Lung (tissue), 16 donors: ENCODE measurements around the gene NBEAL2. TPM values are rescaled to one million over a fixed set of nuclear protein-coding genes. Genes with fewer than 3 reads are reported as not detected.

Experiments used
- ATAC-seq: fragments of 200-7000 bp; cut with Tn5 transposase; one replicate; pipeline ENCODE4 v1.9.1; 2020; ENCODE audit warnings: moderate number of reproducible peaks; ENCODE audit not compliant: insufficient read depth, low FRiP score
- DNase-seq, 3 donors: peaks; one replicate each; pipeline ENCODE4 v3.0.0-alpha.2; 2013 to 2017
- H3K27ac ChIP-seq, 2 donors: one replicate each; pipeline ENCODE4 v1.5.1; 2013; ENCODE audit warnings: mild to moderate bottlenecking in 2 of 2, moderate library complexity in 2 of 2, control low read depth in 1 of 2, inconsistent platforms in 1 of 2, low read depth in 1 of 2, low read length in 1 of 2
- H3K27me3 ChIP-seq, 3 donors: one replicate each; pipeline ENCODE4 v1.5.1; 2013; ENCODE audit warnings: low read length in 2 of 3; ENCODE audit not compliant: control insufficient read depth in 3 of 3, insufficient read depth in 3 of 3
- H3K36me3 ChIP-seq, 4 donors: one replicate each; pipeline ENCODE4 v1.5.1; 2013; ENCODE audit warnings: low read length in 4 of 4, mild to moderate bottlenecking in 1 of 4, moderate library complexity in 1 of 4; ENCODE audit not compliant: control insufficient read depth in 4 of 4, insufficient read depth in 4 of 4
- H3K4me1 ChIP-seq, 5 donors: one replicate each; pipeline ENCODE4 v1.5.1; 2013; ENCODE audit warnings: low read length in 5 of 5, mild to moderate bottlenecking in 2 of 5, moderate library complexity in 1 of 5; ENCODE audit not compliant: control insufficient read depth in 5 of 5, insufficient read depth in 5 of 5
- H3K4me3 ChIP-seq: one replicate; pipeline ENCODE4 v1.5.1; 2013; ENCODE audit warnings: mild to moderate bottlenecking, control low read depth, moderate library complexity
- H3K9ac ChIP-seq, 2 donors: one replicate each; pipeline ENCODE4 v1.5.1; 2013; ENCODE audit warnings: low read length in 2 of 2, control low read depth in 1 of 2; ENCODE audit not compliant: insufficient read depth in 1 of 2
- H3K9me3 ChIP-seq, 4 donors: one replicate each; pipeline ENCODE4 v1.5.1; 2013; ENCODE audit warnings: low read length in 3 of 4, mild to moderate bottlenecking in 1 of 4, moderate library complexity in 1 of 4; ENCODE audit not compliant: control insufficient read depth in 4 of 4, insufficient read depth in 3 of 4
- WGBS, 2 donors: extraction: QIAGEN DNeasy Blood & Tissue Kit; methylation state at CpG; one replicate each; pipeline ENCODE4 v1.1.7; 2013; 5-methylcytosine and 5-hydroxymethylcytosine counted together
- long read RNA-seq, 5 donors: transcript quantifications; one replicate each; lab custom pipeline, GENCODE V29; 2026
- polyA plus RNA-seq, 2 donors: library from polyadenylated mRNA; stranded (reverse); fragments of 200-250 nt; gene quantifications; one replicate each; pipeline ENCODE4 v1.2.1, GENCODE V29; 2013
- total RNA-seq, 2 donors: library from RNA; depleted of rRNA in 1 of 2; stranded (reverse); fragments of >200 nt in 1 of 2; gene quantifications; one replicate each; pipeline ENCODE4 v1.2.1, GENCODE V29; 2014 to 2021
- TF ChIP-seq, protein P1 (sequence below): IDR thresholded peaks from 2 replicates; pipeline ENCODE4 v1.5.1; 2012; ENCODE audit warnings: mild to moderate bottlenecking; ENCODE audit errors: control extremely low read depth, extremely low read depth
- donor health status: control.
- donor health status: control.
- donor health status: Bipolar disorder and iron deficiency.
- donor health status: healthy.
- donor health status: DM: yes; HTN: yes; CAD: no.

Gene NBEAL2, protein sequence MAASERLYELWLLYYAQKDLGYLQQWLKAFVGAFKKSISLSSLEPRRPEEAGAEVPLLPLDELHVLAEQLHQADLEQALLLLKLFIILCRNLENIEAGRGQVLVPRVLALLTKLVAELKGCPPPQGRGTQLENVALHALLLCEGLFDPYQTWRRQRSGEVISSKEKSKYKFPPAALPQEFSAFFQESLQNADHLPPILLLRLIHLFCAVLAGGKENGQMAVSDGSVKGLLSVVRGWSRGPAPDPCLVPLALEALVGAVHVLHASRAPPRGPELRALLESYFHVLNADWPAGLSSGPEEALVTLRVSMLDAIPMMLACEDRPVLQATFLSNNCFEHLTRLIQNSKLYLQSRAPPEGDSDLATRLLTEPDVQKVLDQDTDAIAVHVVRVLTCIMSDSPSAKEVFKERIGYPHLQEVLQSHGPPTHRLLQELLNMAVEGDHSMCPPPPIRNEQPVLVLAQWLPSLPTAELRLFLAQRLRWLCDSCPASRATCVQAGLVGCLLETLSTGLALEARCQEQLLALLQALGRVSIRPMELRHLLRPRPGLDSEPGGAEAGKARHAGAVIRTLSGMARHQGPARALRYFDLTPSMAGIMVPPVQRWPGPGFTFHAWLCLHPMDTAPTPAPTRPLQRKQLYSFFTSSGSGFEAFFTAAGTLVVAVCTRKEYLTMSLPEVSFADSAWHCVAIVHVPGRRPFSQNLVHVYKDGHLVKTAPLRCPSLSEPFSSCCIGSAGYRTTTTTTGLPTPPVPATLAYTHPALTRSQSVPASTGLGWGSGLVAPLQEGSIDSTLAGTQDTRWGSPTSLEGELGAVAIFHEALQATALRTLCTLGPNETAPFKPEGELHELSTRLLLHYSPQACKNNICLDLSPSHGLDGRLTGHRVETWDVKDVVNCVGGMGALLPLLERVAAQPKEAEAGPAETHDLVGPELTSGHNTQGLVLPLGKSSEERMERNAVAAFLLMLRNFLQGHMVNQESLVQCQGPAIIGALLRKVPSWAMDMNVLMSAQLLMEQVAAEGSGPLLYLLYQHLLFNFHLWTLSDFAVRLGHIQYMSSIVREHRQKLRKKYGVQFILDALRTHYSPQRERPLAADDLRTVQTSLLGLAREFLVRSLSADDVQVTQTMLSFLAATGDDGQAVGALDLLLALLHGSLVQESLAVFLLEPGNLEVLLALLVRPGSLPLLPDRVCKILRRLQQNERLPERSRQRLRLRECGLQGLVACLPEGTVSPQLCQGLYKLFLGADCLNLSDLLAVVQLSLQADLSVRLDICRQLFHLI (N-terminal part only)
- total RNA-seq = 100 to 1,000 TPM in 1 of 2 donors, 10 to 100 TPM in 1; 64.4 to 167 TPM
- 100 to 1,000 TPM; 105 to 191 TPM for polyA plus RNA-seq
- long read RNA-seq, donor 1, partial matches to known transcripts = 5 of 5 reads
- long read RNA-seq, donor 1, other reads (novel, unspliced or antisense) = 0 of 5 reads
- long read RNA-seq, donor 2 = 0 reads
- long read RNA-seq, donor 3, partial matches to known transcripts = 0 of 1 reads
- long read RNA-seq, donor 3, other reads (novel, unspliced or antisense) = 0 of 1 reads
- long read RNA-seq, donor 4 = 0 reads
- long read RNA-seq, donor 5, partial matches to known transcripts = 12 of 15 reads
- long read RNA-seq, donor 5, other reads (novel, unspliced or antisense) = 0 of 15 reads

DNA sequence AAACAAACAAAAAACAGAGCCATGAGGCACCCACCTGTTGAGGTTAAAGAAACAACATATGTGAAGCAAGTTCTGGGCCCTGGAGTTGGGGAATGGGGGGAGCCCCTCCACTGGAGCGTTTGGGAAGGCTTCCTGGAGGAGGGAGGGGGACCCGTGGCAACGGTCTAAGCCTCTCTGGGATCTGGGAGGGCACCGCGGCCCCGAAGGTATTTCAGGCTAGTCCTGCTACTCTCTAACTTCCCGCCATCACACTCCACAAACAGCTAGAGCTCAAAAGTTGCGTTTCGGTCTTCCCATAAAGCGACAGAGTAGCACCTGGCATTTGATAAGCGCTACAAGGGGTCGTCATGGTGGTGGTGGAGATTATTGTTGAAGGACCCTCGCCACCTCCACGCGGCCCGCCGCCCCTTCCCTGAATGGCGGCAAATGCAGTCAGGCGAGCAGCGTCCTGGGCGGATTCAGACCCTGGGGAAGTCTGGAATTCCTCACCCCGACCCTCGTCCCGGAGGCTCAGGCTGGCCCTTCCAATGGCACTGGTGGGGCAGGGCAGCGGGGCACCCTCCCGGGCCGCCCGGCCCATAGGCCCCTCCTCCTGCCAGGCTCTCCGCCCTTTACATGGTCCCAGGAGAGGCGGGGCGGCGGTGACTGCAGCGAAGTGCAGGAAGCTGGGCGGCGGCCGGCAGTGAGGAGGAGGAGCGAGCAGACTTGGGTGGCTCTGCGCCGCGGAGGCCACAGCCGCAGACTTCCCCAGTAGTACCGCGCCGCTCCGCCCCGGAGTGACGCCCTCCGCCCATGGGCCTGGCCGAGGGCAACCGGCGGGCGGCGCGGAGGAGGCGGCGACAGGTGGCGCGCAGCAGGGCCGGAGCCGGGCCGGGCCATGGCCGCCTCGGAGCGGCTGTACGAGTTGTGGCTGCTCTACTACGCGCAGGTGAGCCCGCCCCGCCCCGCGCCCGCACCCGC, at the start of gene NBEAL2:
TSS of gene NBEAL2 (plus strand) at position 682 of the 960 bp plus-strand sequence. CDS start at position 878, 196 bp downstream.
- WGBS, 2 donors = 1 to 2% methylated on average over 28 to 73 of the region's 73 CpGs
- DNase-seq = peak; percentile 88 to 94 (median 94)
- peak; percentile 84 for ATAC-seq
- Histone ChIP-seq H3K27ac (peak within 1 kb of the TSS; percentile 91 to 92), H3K9ac (peak within 1 kb of the TSS; percentile 68 to 72), H3K36me3 (peaks cover 0 to 3% (median 0%) of the 10 kb centered on the region in 4 donors), H3K4me3 (peak within 1 kb of the TSS; percentile 87), H3K9me3 (no peaks in the 10 kb centered on the region), H3K4me1 (peaks cover 2 to 30% (median 21%) of the 10 kb centered on the region in 5 donors), H3K27me3 (no peaks in the 10 kb centered on the region)
- TF ChIP-seq, protein P1, sequence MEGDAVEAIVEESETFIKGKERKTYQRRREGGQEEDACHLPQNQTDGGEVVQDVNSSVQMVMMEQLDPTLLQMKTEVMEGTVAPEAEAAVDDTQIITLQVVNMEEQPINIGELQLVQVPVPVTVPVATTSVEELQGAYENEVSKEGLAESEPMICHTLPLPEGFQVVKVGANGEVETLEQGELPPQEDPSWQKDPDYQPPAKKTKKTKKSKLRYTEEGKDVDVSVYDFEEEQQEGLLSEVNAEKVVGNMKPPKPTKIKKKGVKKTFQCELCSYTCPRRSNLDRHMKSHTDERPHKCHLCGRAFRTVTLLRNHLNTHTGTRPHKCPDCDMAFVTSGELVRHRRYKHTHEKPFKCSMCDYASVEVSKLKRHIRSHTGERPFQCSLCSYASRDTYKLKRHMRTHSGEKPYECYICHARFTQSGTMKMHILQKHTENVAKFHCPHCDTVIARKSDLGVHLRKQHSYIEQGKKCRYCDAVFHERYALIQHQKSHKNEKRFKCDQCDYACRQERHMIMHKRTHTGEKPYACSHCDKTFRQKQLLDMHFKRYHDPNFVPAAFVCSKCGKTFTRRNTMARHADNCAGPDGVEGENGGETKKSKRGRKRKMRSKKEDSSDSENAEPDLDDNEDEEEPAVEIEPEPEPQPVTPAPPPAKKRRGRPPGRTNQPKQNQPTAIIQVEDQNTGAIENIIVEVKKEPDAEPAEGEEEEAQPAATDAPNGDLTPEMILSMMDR = no peak

DNA sequence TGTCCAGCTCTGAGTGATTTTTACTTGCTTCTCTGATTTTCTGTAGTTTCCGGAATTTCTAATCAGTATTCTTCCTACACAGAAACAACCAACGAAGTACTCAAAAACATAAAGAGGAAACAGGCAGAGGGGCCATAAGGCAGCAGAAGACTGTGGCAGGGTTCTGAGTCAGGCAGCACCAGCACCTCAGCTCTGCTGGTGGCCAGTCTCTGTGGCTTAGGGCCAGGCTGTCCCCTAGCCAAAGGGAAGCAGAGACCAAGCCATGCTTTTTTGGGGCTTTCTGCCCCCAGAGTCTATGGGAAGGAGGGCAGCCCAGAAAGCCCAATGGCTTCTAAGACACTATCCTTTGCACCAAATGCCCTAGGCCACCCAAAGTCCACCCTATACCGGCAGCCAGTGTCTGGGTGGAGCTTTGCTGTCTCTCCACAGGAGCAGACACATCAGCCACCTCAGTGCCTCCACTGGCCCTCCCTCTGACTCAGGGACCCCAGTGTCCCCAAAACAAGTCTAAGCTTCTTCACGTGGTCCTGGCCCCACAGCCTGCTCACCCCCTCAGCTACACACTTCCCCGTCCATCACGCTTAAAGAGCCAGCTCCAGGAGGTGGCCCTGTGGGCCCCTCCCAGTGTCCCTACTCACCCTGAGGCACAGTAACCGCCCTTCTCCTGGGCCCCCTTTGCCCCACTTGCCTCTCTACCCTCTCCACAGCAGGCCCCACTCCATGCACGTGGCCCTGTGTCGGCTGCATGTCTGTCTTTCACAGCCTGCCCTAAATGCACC, 49.1 kb upstream of the NBEAL2 start:
- peak overlapping the region; percentile 64 to 89 for H3K27ac ChIP-seq
- no peak for ATAC-seq
- TF ChIP-seq, protein P1 = no peak

More for the DNA sequence above, 49.1 kb upstream of the NBEAL2 start:
- 46 to 51% methylated on average over 9 of the region's 9 CpGs for WGBS, 2 donors
- DNase-seq = no peak
- no peak overlapping the region for H3K9ac ChIP-seq
- peaks cover 0 to 18% (median 6%) of the 10 kb centered on the region in 4 donors for H3K36me3 ChIP-seq
- no peaks in the 10 kb centered on the region for H3K27me3 ChIP-seq
- H3K9me3 ChIP-seq = no peaks in the 10 kb centered on the region
- H3K4me3 ChIP-seq = no peak overlapping the region
- H3K4me1 ChIP-seq = peaks cover 23 to 63% (median 44%) of the 10 kb centered on the region in 5 donors
